Glutamatergic neuron (in vitro differentiated cells): Measurements from ENCODE around the gene KCNQ1. TPM values are rescaled to one million over a fixed set of nuclear protein-coding genes. Genes with fewer than 3 reads are reported as not detected.

ENCODE experiments used
- DNase-seq: peaks from one replicate; pipeline ENCODE4 v3.0.0; 2022
- H3K27ac Mint-ChIP-seq: one replicate; pipeline ENCODE4 v1.8.0; 2020; ENCODE audit warnings: mild to moderate bottlenecking, mixed read lengths, inconsistent platforms; ENCODE audit not compliant: unreplicated experiment
- H3K27me3 Mint-ChIP-seq: one replicate; pipeline ENCODE4 v1.8.0; 2020; ENCODE audit warnings: mild to moderate bottlenecking, moderate library complexity, mixed read lengths, inconsistent platforms; ENCODE audit not compliant: unreplicated experiment
- H3K36me3 Mint-ChIP-seq: one replicate; pipeline ENCODE4 v1.8.0; 2020; ENCODE audit warnings: mild to moderate bottlenecking, mixed read lengths, inconsistent platforms; ENCODE audit not compliant: unreplicated experiment
- H3K4me1 Mint-ChIP-seq: one replicate; pipeline ENCODE4 v1.8.0; 2020; ENCODE audit warnings: mild to moderate bottlenecking, low read depth, mixed read lengths, inconsistent platforms; ENCODE audit not compliant: unreplicated experiment
- H3K4me3 Mint-ChIP-seq: one replicate; pipeline ENCODE4 v1.8.0; 2020; ENCODE audit warnings: mild to moderate bottlenecking, mixed read lengths, inconsistent platforms; ENCODE audit not compliant: unreplicated experiment
- H3K9me3 Mint-ChIP-seq: one replicate; pipeline ENCODE4 v1.8.0; 2020; ENCODE audit warnings: mild to moderate bottlenecking, moderate library complexity, mixed read lengths, inconsistent platforms; ENCODE audit not compliant: unreplicated experiment
- total RNA-seq: library from RNA; stranded (reverse); fragmentation: NEBNext Ultra II Directional; extraction: Animal tissue kit (Norgen Biotek cat#: 25700); gene quantifications from one replicate; pipeline ENCODE4 v1.2.1, GENCODE V29; 2021; ENCODE audit not compliant: unreplicated experiment
- TF ChIP-seq, protein P1 (sequence below): fragments of 200-600 bp; sonication (generic); IDR thresholded peaks from one replicate; pipeline ENCODE4 v1.5.0; 2021; ENCODE audit not compliant: partially characterized antibody, unreplicated experiment

KCNQ1 gene
- total RNA-seq, 1 donor from 2014 or later, result 0.44 TPM

DNA sequence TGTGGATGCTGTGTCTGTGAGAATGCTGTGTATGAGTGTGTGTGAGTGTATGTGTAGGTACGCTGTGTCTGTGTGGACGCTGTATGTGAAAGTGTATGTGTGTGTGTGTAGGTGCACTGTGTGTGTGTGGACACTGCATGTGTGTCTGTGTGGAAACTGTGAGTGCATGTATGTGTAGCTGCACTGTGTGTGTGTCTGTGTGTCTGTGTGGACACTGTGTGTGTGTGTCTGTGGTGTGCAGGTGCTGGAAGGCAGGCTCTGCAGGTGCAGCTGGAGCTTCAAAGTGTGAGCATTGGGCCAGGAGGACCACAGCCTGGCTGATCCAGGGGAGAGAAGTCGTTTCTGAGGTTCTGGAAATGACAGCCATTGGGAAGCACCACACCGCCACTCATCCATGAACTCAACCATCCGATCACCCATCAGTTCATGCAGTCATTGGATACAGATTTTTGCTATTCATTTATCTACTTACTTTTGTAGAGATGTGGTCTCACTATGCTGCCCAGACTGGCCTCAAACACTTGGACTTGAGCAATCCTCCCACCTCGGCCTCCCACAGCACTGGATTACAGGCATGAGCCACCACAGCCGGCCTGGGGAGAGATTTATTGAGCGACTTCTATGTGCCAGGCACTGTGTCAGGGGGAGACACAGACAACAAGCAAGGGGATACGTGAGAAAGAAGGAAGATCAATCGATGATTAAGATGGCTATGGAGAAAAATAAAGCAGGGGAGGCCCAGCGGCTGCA is 10.1 kb upstream of the KCNQ1 start:
- Mint-ChIP-seq H3K27ac (no peak overlapping the region), H3K4me3 (no peak overlapping the region), H3K4me1 (no peaks in the 10 kb centered on the region), H3K9me3 (peaks cover 7% of the 10 kb centered on the region), H3K36me3 (no peaks in the 10 kb centered on the region), H3K27me3 (peaks cover 13% of the 10 kb centered on the region)
- TF ChIP-seq, protein P1, sequence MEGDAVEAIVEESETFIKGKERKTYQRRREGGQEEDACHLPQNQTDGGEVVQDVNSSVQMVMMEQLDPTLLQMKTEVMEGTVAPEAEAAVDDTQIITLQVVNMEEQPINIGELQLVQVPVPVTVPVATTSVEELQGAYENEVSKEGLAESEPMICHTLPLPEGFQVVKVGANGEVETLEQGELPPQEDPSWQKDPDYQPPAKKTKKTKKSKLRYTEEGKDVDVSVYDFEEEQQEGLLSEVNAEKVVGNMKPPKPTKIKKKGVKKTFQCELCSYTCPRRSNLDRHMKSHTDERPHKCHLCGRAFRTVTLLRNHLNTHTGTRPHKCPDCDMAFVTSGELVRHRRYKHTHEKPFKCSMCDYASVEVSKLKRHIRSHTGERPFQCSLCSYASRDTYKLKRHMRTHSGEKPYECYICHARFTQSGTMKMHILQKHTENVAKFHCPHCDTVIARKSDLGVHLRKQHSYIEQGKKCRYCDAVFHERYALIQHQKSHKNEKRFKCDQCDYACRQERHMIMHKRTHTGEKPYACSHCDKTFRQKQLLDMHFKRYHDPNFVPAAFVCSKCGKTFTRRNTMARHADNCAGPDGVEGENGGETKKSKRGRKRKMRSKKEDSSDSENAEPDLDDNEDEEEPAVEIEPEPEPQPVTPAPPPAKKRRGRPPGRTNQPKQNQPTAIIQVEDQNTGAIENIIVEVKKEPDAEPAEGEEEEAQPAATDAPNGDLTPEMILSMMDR, result no peak
- DNase-seq, result peak; percentile 3

DNA sequence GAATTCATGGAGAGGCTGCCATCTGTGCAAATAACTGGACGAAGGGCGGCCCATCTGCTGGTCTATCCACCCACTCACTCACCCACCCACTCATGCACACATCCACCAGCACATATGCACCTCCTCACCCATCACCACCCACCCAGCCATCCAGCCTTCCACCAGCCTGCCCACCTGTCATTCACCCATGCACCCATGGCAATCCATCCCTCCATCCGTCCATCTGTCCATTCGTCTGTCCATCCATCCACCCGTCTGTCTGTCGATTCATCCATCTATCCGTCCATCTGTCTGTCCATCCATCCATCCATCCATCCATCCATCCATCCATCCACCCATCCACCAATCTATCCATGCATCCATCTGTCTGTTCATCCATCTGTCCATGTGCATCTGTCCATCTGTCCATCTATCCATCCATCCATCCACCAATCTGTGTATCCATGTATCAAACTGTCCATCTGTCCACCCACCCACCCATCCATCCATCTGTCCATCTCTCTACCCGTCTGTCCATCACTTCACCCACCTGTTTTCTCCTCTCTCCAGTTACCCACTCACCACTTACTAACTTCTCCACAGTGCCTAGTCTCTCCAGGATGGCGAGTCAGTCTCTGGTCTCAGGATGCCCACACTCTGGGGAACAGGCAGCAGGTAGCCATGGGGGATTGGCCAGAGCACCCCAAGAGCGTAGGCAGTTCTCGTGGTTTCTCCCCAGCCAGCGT is 9.4 kb upstream of the KCNQ1 start:
- no peak overlapping the region for H3K4me3 Mint-ChIP-seq
- DNase-seq, result peak; percentile 11
- TF ChIP-seq, protein P1, result no peak
- no peak overlapping the region for H3K27ac Mint-ChIP-seq
- H3K36me3 Mint-ChIP-seq, result no peaks in the 10 kb centered on the region
- no peaks in the 10 kb centered on the region for H3K4me1 Mint-ChIP-seq
- peaks cover 18% of the 10 kb centered on the region for H3K27me3 Mint-ChIP-seq
- H3K9me3 Mint-ChIP-seq, result peaks cover 7% of the 10 kb centered on the region

DNA sequence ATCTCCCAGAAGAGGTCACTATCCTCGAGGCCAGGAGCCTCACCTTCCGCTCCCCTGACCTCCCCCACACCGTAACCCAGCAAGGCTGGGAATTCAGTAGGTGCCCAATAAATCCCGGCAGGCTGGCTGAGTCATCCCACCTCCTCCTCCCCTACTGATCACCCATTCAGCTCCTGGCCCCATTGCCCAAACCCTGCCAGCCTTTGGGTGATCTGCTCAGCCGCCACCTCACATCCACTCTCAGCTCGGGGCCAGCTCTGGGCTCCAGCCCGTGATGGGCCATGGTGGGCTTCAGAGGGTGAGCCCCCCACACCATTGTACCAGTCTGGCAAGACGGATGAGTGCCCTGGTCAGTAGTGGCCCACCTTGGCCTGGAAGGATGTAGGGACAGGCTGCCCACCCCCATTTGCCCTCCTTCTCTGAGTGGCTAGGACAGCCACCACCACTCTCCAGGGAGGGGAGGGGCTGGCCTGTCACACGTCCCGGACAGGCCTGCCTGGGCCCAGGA is 8.7 kb upstream of the KCNQ1 start:
- H3K4me3 Mint-ChIP-seq, result no peak overlapping the region
- TF ChIP-seq, protein P1, result no peak
- no peak overlapping the region for H3K27ac Mint-ChIP-seq
- DNase-seq, result peak; percentile 9
- peaks cover 7% of the 10 kb centered on the region for H3K9me3 Mint-ChIP-seq
- peaks cover 20% of the 10 kb centered on the region for H3K27me3 Mint-ChIP-seq
- H3K36me3 Mint-ChIP-seq, result no peaks in the 10 kb centered on the region
- H3K4me1 Mint-ChIP-seq, result no peaks in the 10 kb centered on the region

DNA sequence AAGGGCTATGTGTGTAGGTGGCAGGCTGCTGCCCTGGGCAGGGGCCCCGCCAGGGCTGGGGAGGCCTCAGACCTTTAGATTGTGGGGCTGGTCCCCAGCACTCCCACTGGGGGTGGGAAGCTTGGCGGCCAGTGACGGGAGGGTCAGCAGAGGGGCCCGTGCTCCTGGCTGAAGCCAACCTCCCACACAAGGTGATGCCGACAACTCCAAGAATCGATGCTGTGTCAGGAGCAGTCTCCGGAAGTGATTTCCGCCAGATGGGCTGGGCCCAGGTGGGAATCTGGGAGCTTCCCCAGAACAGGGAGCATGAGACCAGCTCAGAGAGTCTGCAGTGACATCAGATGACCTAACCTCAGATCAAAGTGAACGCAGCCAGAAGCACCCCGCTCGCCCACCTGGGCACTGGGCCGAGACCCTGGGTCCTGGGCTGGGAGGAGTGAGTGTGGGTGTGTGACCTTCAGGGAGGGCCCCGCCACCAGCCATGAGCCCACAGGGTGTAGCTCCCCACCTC is 8.2 kb upstream of the KCNQ1 start:
- no peaks in the 10 kb centered on the region for H3K4me1 Mint-ChIP-seq
- no peaks in the 10 kb centered on the region for H3K36me3 Mint-ChIP-seq
- peaks cover 20% of the 10 kb centered on the region for H3K27me3 Mint-ChIP-seq
- H3K4me3 Mint-ChIP-seq, result no peak overlapping the region
- TF ChIP-seq, protein P1, result no peak
- peaks cover 4% of the 10 kb centered on the region for H3K9me3 Mint-ChIP-seq
- H3K27ac Mint-ChIP-seq, result no peak overlapping the region
- peak; percentile 10 for DNase-seq
